Renal pelvis (tissue), 4 donors: ENCODE results near the gene GALNT2. TPM values are rescaled to one million over a fixed set of nuclear protein-coding genes. Genes with fewer than 3 reads are reported as not detected.

Experiments
- DNase-seq: peaks from one replicate; pipeline ENCODE4 v3.0.0-alpha.2; 2013
- polyA plus RNA-seq, 3 donors: library from polyadenylated mRNA; unstranded; fragments of 120-200 nt; gene quantifications; one replicate each; pipeline ENCODE4 v1.2.1, GENCODE V29; 2013; ENCODE audit not compliant: insufficient read length in 3 of 3

GALNT2 gene
- polyA plus RNA-seq, 3 donors: 59.2 to 72.9 (median 65.4) TPM

GRCh38 chr1:230176871-230177411 lies 109.9 kb downstream of the GALNT2 start:
- peak; percentile 55 for DNase-seq

DNA sequence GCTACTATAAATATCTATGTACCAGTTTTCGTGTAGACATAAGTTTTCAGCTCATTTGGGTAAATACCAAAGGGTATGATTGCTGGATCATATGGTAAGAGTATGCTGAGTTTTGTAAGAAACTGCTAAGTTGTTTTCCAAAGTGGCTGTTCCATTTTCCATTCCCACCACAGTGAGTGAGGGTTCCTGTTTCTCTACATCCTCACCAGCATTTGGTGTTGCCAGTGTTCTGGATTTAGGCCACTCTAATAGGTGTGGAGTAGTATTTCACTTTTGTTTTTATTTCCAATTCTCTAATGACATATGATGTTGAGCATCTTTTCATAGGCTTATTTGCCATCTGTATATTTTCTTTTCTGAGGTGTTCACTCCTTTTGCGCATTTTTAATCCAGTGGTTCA lies 112.2 kb downstream of the GALNT2 start:
- no peak for DNase-seq

DNA sequence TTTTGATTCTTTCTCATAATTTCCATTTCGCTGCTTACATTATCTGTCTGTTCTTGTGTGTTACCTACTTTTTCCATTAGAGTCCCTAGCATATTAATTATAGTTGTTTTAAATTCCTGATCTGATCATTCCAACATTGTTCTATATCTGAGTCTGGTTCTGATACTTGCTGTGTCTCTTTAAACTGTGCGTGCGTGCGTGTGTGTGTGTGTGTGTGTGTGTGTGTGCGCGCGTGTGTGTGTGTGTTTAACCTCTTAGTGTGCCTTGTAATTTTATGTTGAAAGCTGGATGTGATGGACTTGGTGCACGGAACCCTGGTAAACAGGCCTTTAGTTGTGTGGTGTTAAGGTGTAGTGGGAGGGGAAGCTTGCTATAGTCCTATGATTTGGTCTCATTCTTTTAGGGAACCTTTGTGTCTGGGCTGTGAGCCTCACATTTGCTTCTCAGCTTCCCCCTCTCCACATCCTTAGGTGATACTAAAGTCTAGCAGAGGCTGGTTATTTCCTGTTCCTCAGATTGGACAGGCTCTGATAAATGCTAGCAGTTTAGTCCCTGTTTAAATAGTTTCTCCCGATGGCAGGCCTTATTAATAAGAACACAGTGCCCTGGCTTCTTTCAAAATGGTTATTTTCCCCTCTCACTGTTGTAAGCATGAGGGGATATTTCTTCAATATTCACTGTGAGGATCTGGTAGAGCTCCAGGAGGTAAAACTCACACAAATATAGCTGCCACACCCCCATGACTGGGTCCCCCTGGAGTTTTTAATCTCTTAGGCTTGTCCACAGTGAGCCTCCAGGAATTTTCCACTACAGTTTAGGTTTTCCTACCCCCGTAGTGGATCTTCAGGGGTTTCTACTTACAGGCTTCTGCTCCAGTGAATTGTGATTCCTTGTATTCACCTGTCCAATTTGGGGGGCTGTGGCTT lies 118.3 kb downstream of the GALNT2 start:
- no peak for DNase-seq

- no peak for DNase-seq
Observed at GRCh38 chr1:230186003-230186863, 119.2 kb downstream of the GALNT2 start.

DNA sequence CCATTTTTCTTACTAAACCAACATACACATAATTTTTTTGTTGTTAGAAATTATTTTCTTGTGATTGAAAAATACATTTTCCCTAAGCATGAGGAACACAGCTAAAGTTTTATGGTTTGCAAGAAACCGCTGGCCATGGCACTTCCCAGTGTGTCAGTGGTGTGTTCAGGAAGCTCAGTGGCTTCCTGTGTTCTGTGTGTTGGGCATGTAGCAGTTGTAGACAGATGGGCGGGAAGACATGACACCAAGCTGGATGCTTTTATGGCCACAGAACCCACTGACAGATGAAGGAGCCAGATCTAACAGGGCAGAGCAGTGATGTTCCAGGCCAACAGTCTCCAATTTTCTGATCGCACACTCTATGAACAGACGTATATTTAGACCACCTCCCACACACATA lies 119.8 kb downstream of the GALNT2 start:
- DNase-seq: no peak

DNA sequence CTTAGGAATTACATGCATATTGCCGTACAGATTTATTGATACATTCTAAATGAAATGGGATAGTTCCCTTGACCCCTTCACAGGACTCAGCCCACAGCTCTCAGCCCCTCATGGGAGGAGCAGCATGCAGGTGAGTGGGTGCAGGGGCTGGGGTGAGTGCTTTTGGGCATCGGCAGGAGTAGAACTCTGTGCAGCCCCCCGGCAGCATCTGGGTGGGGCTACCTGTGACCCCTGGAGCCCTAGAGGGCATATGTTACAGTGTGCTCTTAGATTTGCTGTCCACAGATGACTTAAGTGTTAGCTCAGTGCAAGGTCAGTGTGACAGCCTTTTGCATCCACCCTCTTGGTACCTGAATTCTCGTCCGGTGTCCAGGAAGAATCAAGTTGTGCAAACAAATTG lies 120.3 kb downstream of the GALNT2 start:
- no peak for DNase-seq

DNA sequence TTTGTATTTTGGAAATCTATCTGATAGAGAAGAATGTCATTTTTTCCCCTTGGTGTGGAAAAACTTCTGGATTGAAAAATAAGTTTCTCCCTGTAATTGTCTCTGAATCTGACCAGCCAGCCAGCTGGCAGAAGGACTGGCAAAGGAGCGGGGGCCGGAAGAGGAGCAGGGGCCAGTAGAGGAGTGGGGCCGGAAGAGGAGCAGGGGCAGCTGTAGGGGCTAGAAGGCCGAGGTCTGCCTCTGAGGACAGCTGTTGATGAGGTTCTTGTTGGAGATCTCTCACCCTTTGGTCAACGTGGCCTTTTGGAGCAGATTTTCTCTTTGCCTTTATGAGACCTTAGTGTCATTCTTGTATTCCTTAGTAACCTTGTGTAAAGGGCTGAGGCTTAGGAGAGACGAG lies 121.8 kb downstream of the GALNT2 start:
- no peak for DNase-seq

- DNase-seq: no peak
Observed at GRCh38 chr1:230189341-230189740, 122.3 kb downstream of the GALNT2 start.

DNA sequence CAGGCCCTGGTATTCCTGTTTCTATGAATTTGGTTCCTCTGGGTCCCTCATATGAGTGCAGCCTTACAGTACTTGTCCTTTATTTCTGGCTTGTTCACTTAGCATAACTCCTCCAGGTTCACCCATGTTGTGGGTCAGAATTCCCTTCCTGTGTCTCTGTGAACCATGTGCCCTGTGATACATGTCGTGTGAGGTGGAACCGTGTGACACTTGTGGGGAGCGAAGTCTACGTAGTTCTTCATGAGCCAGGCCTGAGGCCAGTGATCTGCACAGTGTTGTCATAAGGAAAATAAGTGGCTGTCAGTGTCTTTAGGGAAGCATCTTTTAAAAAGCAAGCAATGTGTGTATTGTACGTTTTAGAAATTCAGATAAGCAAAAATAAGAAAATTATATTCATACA lies 122.8 kb downstream of the GALNT2 start:
- no peak for DNase-seq

GRCh38 chr1:230191079-230191804 lies 124.2 kb downstream of the GALNT2 start:
- DNase-seq: no peak

- DNase-seq: no peak
Observed at GRCh38 chr1:230191855-230192254, 124.8 kb downstream of the GALNT2 start.

DNA sequence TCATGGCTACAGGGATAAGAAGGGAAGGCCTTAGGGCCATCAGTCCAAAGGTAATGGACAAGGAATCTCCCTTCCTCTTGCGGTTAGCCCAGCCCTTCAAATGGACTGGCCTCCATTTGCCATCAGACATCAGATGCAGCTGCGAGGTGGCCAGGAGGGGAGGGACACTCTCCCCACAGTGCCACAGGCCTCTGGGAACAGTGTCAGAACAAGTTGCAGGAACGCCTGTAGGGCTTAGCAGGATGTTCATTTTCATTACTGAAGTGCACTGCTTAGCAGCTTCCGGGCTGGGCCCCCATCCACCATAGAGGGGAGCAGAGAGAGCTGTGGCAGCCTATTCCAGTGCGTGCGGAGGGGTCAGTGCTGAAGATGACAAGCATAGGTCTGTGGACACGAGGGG lies 127.5 kb downstream of the GALNT2 start:
- no peak for DNase-seq

DNA sequence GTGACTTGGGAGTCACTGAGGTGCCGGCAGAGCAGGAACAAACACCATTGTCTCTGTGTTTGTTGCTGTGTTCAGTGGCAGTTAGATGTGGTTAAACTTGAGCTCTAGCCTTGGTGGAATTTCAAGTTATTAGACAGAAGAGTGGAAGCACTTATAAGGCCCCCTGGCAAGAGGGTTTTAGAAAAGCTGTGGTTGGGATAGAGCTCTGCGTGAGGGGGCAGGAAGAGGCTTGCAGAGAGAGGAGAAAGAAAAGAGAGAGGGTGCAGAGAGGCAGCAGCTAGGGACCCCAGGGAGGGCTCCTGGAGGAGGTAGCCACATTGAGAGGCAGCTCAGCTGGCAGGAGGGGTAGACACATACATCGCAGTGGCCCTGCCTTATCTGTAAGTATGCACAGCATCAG lies 128.2 kb downstream of the GALNT2 start:
- DNase-seq: no peak

GRCh38 chr1:230196077-230196476 lies 129.0 kb downstream of the GALNT2 start:
- no peak for DNase-seq

DNA sequence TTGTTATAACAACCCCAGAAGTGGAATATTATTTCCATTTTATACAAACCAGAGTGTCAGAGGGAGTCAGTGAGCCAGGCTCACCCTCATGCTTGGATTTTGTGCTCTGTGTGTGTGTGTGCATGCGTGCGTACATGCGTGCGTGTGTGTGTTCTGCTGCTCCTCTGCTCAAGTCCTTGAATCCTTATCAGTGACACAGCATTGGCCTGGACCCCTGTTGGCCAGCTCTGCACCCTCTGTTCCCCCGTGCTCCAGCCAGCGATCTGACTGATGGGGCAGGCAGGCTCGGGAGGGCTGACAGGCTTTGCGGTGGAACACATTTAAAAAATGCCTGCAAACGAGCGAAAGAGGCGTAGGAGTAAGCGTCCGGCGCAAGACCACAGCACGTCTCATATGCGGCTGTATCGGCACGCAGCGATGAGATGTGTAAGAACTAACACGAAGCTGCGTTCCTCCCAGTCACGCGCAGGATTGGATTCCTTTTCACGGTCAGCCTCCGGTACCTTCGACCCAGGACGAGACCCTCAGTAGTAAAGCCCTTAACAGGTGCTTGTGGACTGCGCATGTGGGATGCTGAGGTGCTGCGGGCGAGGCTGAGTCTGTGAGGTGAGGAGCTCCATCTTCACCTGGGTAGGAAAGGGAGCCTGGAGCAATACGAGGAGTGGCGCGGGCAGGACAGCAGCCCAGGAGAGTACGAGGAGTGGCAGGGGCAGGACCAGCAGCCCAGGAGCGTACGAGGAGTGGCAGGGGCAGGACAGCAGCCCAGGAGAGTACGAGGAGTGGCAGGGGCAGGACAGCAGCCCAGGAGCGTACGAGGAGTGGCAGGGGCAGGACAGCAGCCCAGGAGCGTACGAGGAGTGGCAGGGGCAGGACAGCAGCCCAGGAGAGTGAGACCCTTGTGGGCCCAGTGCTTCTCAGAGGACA lies 130.9 kb downstream of the GALNT2 start:
- no peak for DNase-seq

DNA sequence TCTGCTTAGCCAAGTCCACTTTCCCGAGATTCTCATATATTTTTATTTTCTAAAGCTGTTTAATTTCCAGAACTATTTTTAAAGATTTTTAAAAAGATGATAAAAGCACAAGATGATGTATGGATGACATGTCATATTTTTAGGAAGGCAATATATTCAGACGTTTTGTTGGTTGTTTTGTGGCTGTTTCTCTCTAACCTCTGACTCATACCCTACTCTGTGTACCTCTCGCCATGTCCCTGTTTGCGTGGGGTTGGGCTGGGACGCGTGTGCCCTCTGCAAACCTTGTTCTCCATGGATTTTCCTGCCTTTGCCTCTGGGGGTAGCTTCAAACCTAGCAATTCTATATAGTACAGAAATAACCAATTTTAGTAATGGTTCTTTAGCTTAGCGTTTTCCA lies 132.0 kb downstream of the GALNT2 start:
- no peak for DNase-seq

DNA sequence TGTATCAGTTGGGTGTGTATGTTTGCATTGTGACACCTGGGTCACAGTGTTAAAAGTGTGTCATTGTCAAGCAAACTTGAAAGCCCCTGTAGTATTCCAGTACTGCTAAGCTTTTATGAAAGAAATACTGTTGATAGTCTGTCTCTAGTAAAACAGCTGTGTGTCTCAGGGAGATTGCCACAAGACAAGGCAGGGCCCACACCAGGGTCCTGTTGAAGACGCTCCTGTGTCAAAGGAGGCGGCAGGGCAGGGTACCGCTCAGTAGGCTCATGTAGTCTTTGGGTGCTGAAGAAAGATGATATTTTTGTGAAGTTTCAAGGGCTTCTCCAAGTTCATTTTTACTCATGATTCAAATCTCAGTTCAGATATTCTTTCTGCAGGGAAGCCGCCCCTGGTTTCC lies 132.5 kb downstream of the GALNT2 start:
- DNase-seq: no peak

DNA sequence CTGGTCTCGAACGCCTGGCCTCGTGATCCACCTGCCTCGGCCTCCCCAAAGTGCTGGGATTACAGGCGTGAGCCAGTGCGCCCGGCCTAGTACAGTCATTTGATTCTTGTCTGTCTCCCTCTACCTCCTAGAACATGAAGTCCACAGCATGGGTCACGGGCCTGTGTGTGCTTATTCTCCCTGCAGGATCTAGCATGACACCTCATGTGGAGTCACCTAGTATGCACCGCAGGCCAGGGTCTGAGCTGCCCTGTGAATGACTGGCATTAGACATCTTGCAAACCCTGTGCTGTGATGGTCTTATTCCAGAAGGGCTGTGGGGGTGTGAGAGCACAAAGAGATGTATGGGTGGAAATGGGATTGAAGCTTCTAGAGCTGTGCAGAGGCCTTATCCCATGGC lies 133.2 kb downstream of the GALNT2 start:
- DNase-seq: no peak

GRCh38 chr1:230201445-230201844 lies 134.4 kb downstream of the GALNT2 start:
- DNase-seq: no peak

DNA sequence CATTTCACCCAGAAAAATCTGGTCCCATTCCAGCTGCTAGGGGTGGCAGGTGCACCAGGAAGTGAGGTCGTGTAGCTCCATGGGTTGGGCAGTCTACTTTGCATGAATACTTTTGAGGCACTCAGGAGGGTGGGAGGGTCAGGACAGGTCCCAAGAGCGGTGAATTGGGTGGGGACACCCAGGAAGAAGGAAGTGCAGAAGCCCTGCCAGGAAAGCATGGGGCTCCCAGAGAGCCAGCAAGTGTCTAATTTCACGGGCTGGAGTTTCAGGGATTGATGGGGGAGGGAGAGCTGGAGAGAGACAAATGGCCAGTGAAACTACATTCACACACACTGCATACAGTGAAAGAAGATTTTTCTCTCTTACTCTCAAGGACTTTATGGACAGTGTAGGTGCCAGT lies 137.8 kb downstream of the GALNT2 start:
- DNase-seq: no peak

GRCh38 chr1:230205719-230206198 lies 138.7 kb downstream of the GALNT2 start:
- DNase-seq: no peak
